Neural cell (in vitro differentiated cells): Measurements from ENCODE around the gene MANBA. TPM values are rescaled to one million over a fixed set of nuclear protein-coding genes. Genes with fewer than 3 reads are reported as not detected.

Source experiments
- H2AFZ ChIP-seq: fragments of 200-600, 300-800 bp; sonication (generic), shearing (Covaris generic); 2 replicates; pipeline ENCODE4 v1.6.0; 2014; ENCODE audit warnings: low read depth, mild to moderate bottlenecking, antibody characterized with exemption, low read length, moderate library complexity
- H3F3A ChIP-seq: fragments of 200-600 bp; shearing (Covaris generic); 2 replicates; pipeline ENCODE4 v1.6.1; 2016; ENCODE audit warnings: mild to moderate bottlenecking, moderate library complexity, mixed read lengths, antibody characterized with exemption, low read length; ENCODE audit not compliant: insufficient read depth, poor library complexity, severe bottlenecking
- H3K27ac ChIP-seq: fragments of 200-600, 300-800 bp; sonication (generic), shearing (Covaris generic); 2 replicates; pipeline ENCODE4 v1.5.1; 2014; ENCODE audit warnings: mild to moderate bottlenecking, low read length, moderate library complexity
- H3K27me3 ChIP-seq: fragments of 300-800, 200-600 bp; sonication (generic), shearing (Covaris generic); 2 replicates; pipeline ENCODE4 v1.6.0; 2014; ENCODE audit warnings: mild to moderate bottlenecking, low read depth, low read length, moderate library complexity; ENCODE audit not compliant: insufficient read depth
- H3K36me3 ChIP-seq: fragments of 300-800, 200-600 bp; sonication (generic), shearing (Covaris generic); 2 replicates; pipeline ENCODE4 v1.5.1; 2014; ENCODE audit warnings: mild to moderate bottlenecking, antibody characterized with exemption, low read length, moderate library complexity; ENCODE audit not compliant: insufficient read depth
- H3K4me2 ChIP-seq: fragments of 300-800, 200-600 bp; sonication (generic), shearing (Covaris generic); 2 replicates; pipeline ENCODE4 v1.6.0; 2014; ENCODE audit warnings: mild to moderate bottlenecking, low read length
- H3K4me3 ChIP-seq: fragments of 300-800, 200-600 bp; sonication (generic), shearing (Covaris generic); 2 replicates; pipeline ENCODE4 v1.5.1; 2014; ENCODE audit warnings: mild to moderate bottlenecking, low read length, moderate library complexity
- H3K79me2 ChIP-seq: fragments of 200-600 bp; shearing (Covaris generic); replicated peaks from 2 replicates; pipeline ENCODE4 v1.6.0; 2014; ENCODE audit warnings: mild to moderate bottlenecking, low read length, moderate library complexity; ENCODE audit not compliant: insufficient read depth
- H3K9ac ChIP-seq: fragments of 300-800, 200-600 bp; sonication (generic), shearing (Covaris generic); 2 replicates; pipeline ENCODE4 v1.6.1; 2016; ENCODE audit warnings: mild to moderate bottlenecking, low read length, mixed read lengths
- H3K9me2 ChIP-seq: fragments of 200-600 bp; shearing (Covaris generic); 2 replicates; pipeline ENCODE4 v1.6.1; 2016; ENCODE audit warnings: mild to moderate bottlenecking, low read length, mixed read lengths; ENCODE audit not compliant: insufficient read depth
- H3K9me3 ChIP-seq: fragments of 200-600, 300-800 bp; sonication (generic), shearing (Covaris generic); 2 replicates; pipeline ENCODE4 v1.6.1; 2016; ENCODE audit warnings: mild to moderate bottlenecking, mixed run types, low read length, moderate library complexity, mixed read lengths
- H4K20me1 ChIP-seq: fragments of 200-600 bp; shearing (Covaris generic); 2 replicates; pipeline ENCODE4 v1.6.1; 2016; ENCODE audit warnings: mild to moderate bottlenecking, mixed run types; ENCODE audit not compliant: insufficient read depth
- CTCF ChIP-seq: fragments of 450-650 bp; IDR thresholded peaks from 2 replicates; pipeline ENCODE4 v1.5.1; 2014; ENCODE audit warnings: antibody characterized with exemption, mild to moderate bottlenecking, moderate library complexity; ENCODE audit not compliant: poor library complexity, severe bottlenecking
- EP300 ChIP-seq: fragments of 450-650 bp; conservative IDR thresholded peaks from 2 replicates; pipeline ENCODE4 v1.6.1; 2014; ENCODE audit warnings: antibody characterized with exemption, mild to moderate bottlenecking, moderate library complexity; ENCODE audit not compliant: poor library complexity, severe bottlenecking
- EZH2 ChIP-seq: fragments of 200-600, 300-800 bp; shearing (Covaris generic), sonication (generic); IDR thresholded peaks from 2 replicates; pipeline ENCODE4 v1.6.1; 2014; ENCODE audit warnings: antibody characterized with exemption, low read length, borderline replicate concordance, mild to moderate bottlenecking; ENCODE audit not compliant: insufficient read depth, poor library complexity, severe bottlenecking
- MXI1 ChIP-seq: fragments of 450-650 bp; conservative IDR thresholded peaks from 2 replicates; pipeline ENCODE4 v1.6.1; 2014; ENCODE audit warnings: antibody characterized with exemption, mild to moderate bottlenecking; ENCODE audit not compliant: poor library complexity, severe bottlenecking
- POLR2AphosphoS5 ChIP-seq: IDR thresholded peaks from 2 replicates; pipeline ENCODE4 v1.6.1; 2012
- RAD21 ChIP-seq: fragments of 450-650 bp; conservative IDR thresholded peaks from 2 replicates; pipeline ENCODE4 v1.6.1; 2014; ENCODE audit warnings: antibody characterized with exemption, mild to moderate bottlenecking, moderate library complexity
- REST ChIP-seq: IDR thresholded peaks from 2 replicates; pipeline ENCODE4 v1.6.1; 2012; ENCODE audit warnings: borderline replicate concordance
- SMC3 ChIP-seq: fragments of 450-650 bp; conservative IDR thresholded peaks from 2 replicates; pipeline ENCODE4 v1.6.1; 2014; ENCODE audit warnings: antibody characterized with exemption, mild to moderate bottlenecking, moderate library complexity; ENCODE audit not compliant: poor library complexity
- TAF1 ChIP-seq: IDR thresholded peaks from 2 replicates; pipeline ENCODE4 v1.6.1; 2012; ENCODE audit warnings: low read depth
- polyA plus RNA-seq: library from polyadenylated mRNA; depleted of rRNA; stranded (reverse); fragments of >200 nt; gene quantifications from 2 replicates; pipeline ENCODE4 v1.2.3, GENCODE V29; 2014

MANBA gene
- polyA plus RNA-seq, 1 donor from 2014 or later, result 43.8 TPM

GRCh38 chr4:102684610-102685052, 76.1 kb downstream of the MANBA start:
- Histone ChIP-seq H2AFZ (no peak overlapping the region), H3K27ac (no peak overlapping the region), H3K9ac (no peak overlapping the region), H3K4me2 (no peak overlapping the region), H3K79me2 (no peaks in the 10 kb centered on the region), H3K36me3 (no peaks in the 10 kb centered on the region), H3K27me3 (no peaks in the 10 kb centered on the region), H3K4me3 (no peak overlapping the region), H3K9me2 (no peaks in the 10 kb centered on the region), H3K9me3 (no peaks in the 10 kb centered on the region), H4K20me1 (no peaks in the 10 kb centered on the region), H3F3A (no peaks in the 10 kb centered on the region)
- no peak for TF ChIP-seq EZH2
- TF ChIP-seq POLR2AphosphoS5, result no peak
- TF ChIP-seq TAF1, result no peak
- TF ChIP-seq RAD21, result no peak
- TF ChIP-seq EP300, result no peak
- TF ChIP-seq SMC3, result no peak
- no peak for TF ChIP-seq CTCF
- no peak for TF ChIP-seq MXI1
- TF ChIP-seq REST, result no peak

- no peaks in the 10 kb centered on the region for H3F3A ChIP-seq
Observed at GRCh38 chr4:102683881-102684609, 76.7 kb downstream of the MANBA start.

More at GRCh38 chr4:102683881-102684609, 76.7 kb downstream of the MANBA start:
- no peak overlapping the region for H2AFZ ChIP-seq
- no peak overlapping the region for H3K9ac ChIP-seq
- no peaks in the 10 kb centered on the region for H4K20me1 ChIP-seq
- no peaks in the 10 kb centered on the region for H3K79me2 ChIP-seq
- no peak overlapping the region for H3K27ac ChIP-seq
- no peak overlapping the region for H3K4me3 ChIP-seq
- no peaks in the 10 kb centered on the region for H3K9me3 ChIP-seq
- TF ChIP-seq SMC3 (no peak), CTCF (no peak), EZH2 (no peak)
- no peaks in the 10 kb centered on the region for H3K9me2 ChIP-seq
- H3K36me3 ChIP-seq, result no peaks in the 10 kb centered on the region
- no peak overlapping the region for H3K4me2 ChIP-seq
- no peaks in the 10 kb centered on the region for H3K27me3 ChIP-seq
